CD8-positive, alpha-beta memory T cell (primary cell): ENCODE results near the gene OR52H1. TPM values are rescaled to one million over a fixed set of nuclear protein-coding genes. Genes with fewer than 3 reads are reported as not detected.
A peak's percentile ranks its signal among the peaks of the same experiment; 100 is the strongest.

Experiments used
- CTCF ChIA-PET: fragments of 350-600 bp; sonication (Branson Sonifier 250); formaldehyde crosslinking; loops from one replicate; lab custom pipeline; 2021; ENCODE audit warnings: antibody characterized with exemption; lab: Charles Lee
- POLR2A ChIA-PET: fragments of 350-600 bp; sonication (Branson Sonifier 250); formaldehyde crosslinking; loops from one replicate; lab custom pipeline; 2021; ENCODE audit warnings: antibody characterized with exemption; lab: Charles Lee
- DNase-seq, 5 donors: peaks; one replicate each; pipeline versions ENCODE4 v3.0.0 to v3.0.0-alpha.2; 2020 to 2022; ENCODE audit warnings: mixed read lengths in 1 of 5
- H3K27ac ChIP-seq: one replicate; pipeline ENCODE4 v1.7.0; 2013; ENCODE audit warnings: low read depth, mild to moderate bottlenecking, low read length, moderate library complexity
- H3K27me3 ChIP-seq: 2 replicates; pipeline ENCODE4 v1.7.0; 2013; ENCODE audit warnings: low read length, mild to moderate bottlenecking; ENCODE audit not compliant: insufficient read depth, poor library complexity, severe bottlenecking
- H3K36me3 ChIP-seq: 2 replicates; pipeline ENCODE4 v1.7.0; 2013; ENCODE audit warnings: mild to moderate bottlenecking, low read length, moderate library complexity; ENCODE audit not compliant: insufficient read depth
- H3K4me1 ChIP-seq: 2 replicates; pipeline ENCODE4 v1.7.0; 2013; ENCODE audit warnings: mild to moderate bottlenecking, low read length, moderate library complexity; ENCODE audit not compliant: insufficient read depth
- H3K4me3 ChIP-seq: 2 replicates; pipeline ENCODE4 v1.7.0; 2013; ENCODE audit warnings: mild to moderate bottlenecking, low read length
- H3K9me3 ChIP-seq: 2 replicates; pipeline ENCODE4 v1.7.0; 2013; ENCODE audit warnings: mild to moderate bottlenecking, low read length
- H3K27ac Mint-ChIP-seq, 8 donors: one replicate each; pipeline ENCODE4 v1.8.0; 2020 to 2021; ENCODE audit warnings: mixed read lengths in 8 of 8, mild to moderate bottlenecking in 6 of 8, inconsistent platforms in 3 of 8, moderate library complexity in 3 of 8
- H3K27me3 Mint-ChIP-seq, 2 donors: one replicate each; pipeline ENCODE4 v1.8.0; 2020 to 2021; ENCODE audit warnings: mixed read lengths in 2 of 2, mild to moderate bottlenecking in 1 of 2, moderate library complexity in 1 of 2
- H3K36me3 Mint-ChIP-seq, 3 donors: one replicate each; pipeline ENCODE4 v1.8.0; 2020 to 2021; ENCODE audit warnings: mixed read lengths in 3 of 3, inconsistent platforms in 1 of 3, mild to moderate bottlenecking in 1 of 3
- H3K4me1 Mint-ChIP-seq, 3 donors: one replicate each; pipeline ENCODE4 v1.8.0; 2020 to 2021; ENCODE audit warnings: mixed read lengths in 3 of 3, inconsistent platforms in 1 of 3, mild to moderate bottlenecking in 1 of 3
- H3K4me3 Mint-ChIP-seq, 7 donors: one replicate each; pipeline ENCODE4 v1.8.0; 2020 to 2021; ENCODE audit warnings: mixed read lengths in 7 of 7, mild to moderate bottlenecking in 6 of 7, moderate library complexity in 4 of 7, inconsistent platforms in 2 of 7
- H3K9me3 Mint-ChIP-seq, 5 donors: one replicate each; pipeline ENCODE4 v1.8.0; 2020 to 2022; ENCODE audit warnings: mixed read lengths in 5 of 5, mild to moderate bottlenecking in 3 of 5, moderate library complexity in 2 of 5, inconsistent platforms in 1 of 5
- polyA plus RNA-seq: library from polyadenylated mRNA; unstranded; fragments of 300-500 nt; fragmentation: Illumina TruSeq; gene quantifications from one replicate; pipeline ENCODE4 v1.2.3, GENCODE V29; 2021
- total RNA-seq, 2 experiments: library from RNA; stranded (reverse); gene quantifications; one replicate each; pipeline ENCODE4 v1.2.3, GENCODE V29; 2021

OR52H1 gene
- total and polyA plus RNA-seq, 3 experiments from 2014 or later, result not detected

- Mint-ChIP-seq H3K9me3 (no peaks in the 10 kb centered on the region), H3K36me3 (no peaks in the 10 kb centered on the region), H3K4me3 (no peak overlapping the region), H3K27ac (peak overlapping the region in 1 of 8 donors; percentile 74), H3K4me1 (no peaks in the 10 kb centered on the region), H3K27me3 (peaks cover 6 to 13% of the 10 kb centered on the region in 2 donors)
- H3K9me3 ChIP-seq, result no peaks in the 10 kb centered on the region
- no peak overlapping the region for H3K27ac ChIP-seq
- H3K36me3 ChIP-seq, result no peaks in the 10 kb centered on the region
- no peaks in the 10 kb centered on the region for H3K4me1 ChIP-seq
- no peaks in the 10 kb centered on the region for H3K27me3 ChIP-seq
- ChIA-PET POLR2A (no interaction called here), CTCF (no interaction called here)
- no peak for DNase-seq
- H3K4me3 ChIP-seq, result no peak overlapping the region
These were observed 19.8 kb downstream of the OR52H1 start for GRCh38 chr11:5528495-5528894.

- Histone ChIP-seq H3K27me3 (no peaks in the 10 kb centered on the region), H3K4me3 (no peak overlapping the region), H3K9me3 (no peaks in the 10 kb centered on the region), H3K36me3 (no peaks in the 10 kb centered on the region), H3K4me1 (no peaks in the 10 kb centered on the region), H3K27ac (no peak overlapping the region)
- Mint-ChIP-seq H3K9me3 (no peaks in the 10 kb centered on the region), H3K27ac (no peak overlapping the region), H3K27me3 (peaks cover 6 to 13% of the 10 kb centered on the region in 2 donors), H3K4me1 (no peaks in the 10 kb centered on the region), H3K36me3 (no peaks in the 10 kb centered on the region), H3K4me3 (no peak overlapping the region)
- CTCF ChIA-PET, result no interaction called here
- no peak for DNase-seq
- POLR2A ChIA-PET, result no interaction called here
These were observed 20.6 kb downstream of the OR52H1 start for GRCh38 chr11:5527716-5528115.

- no peak overlapping the region for H3K4me3 ChIP-seq
- H3K4me1 Mint-ChIP-seq, result no peaks in the 10 kb centered on the region
- H3K4me3 Mint-ChIP-seq, result no peak overlapping the region
- H3K27ac ChIP-seq, result no peak overlapping the region
- H3K36me3 ChIP-seq, result no peaks in the 10 kb centered on the region
- H3K27me3 Mint-ChIP-seq, result peaks cover 4 to 9% of the 10 kb centered on the region in 2 donors
- DNase-seq, result no peak
- no peak overlapping the region for H3K27ac Mint-ChIP-seq
- ChIA-PET CTCF (no interaction called here), POLR2A (no interaction called here)
- no peaks in the 10 kb centered on the region for H3K9me3 ChIP-seq
- H3K27me3 ChIP-seq, result no peaks in the 10 kb centered on the region
- H3K4me1 ChIP-seq, result no peaks in the 10 kb centered on the region
- peaks cover 0 to 2% (median 0%) of the 10 kb centered on the region in 3 donors for H3K36me3 Mint-ChIP-seq
- no peaks in the 10 kb centered on the region for H3K9me3 Mint-ChIP-seq
These were observed 23.6 kb downstream of the OR52H1 start for GRCh38 chr11:5524756-5525155.

- Mint-ChIP-seq H3K4me1 (no peaks in the 10 kb centered on the region), H3K4me3 (no peak overlapping the region), H3K27ac (no peak overlapping the region), H3K27me3 (peaks cover 3 to 4% of the 10 kb centered on the region in 2 donors), H3K36me3 (peaks cover 0 to 2% (median 0%) of the 10 kb centered on the region in 3 donors), H3K9me3 (no peaks in the 10 kb centered on the region)
- no peaks in the 10 kb centered on the region for H3K36me3 ChIP-seq
- H3K9me3 ChIP-seq, result no peaks in the 10 kb centered on the region
- H3K4me3 ChIP-seq, result no peak overlapping the region
- DNase-seq, result no peak
- H3K4me1 ChIP-seq, result no peaks in the 10 kb centered on the region
- ChIA-PET POLR2A (no interaction called here), CTCF (no interaction called here)
- H3K27ac ChIP-seq, result no peak overlapping the region
- no peaks in the 10 kb centered on the region for H3K27me3 ChIP-seq
These were observed 26.0 kb downstream of the OR52H1 start for GRCh38 chr11:5522308-5522707.

GRCh38 chr11:5521540-5521939 is 26.8 kb downstream of the OR52H1 start:
- CTCF ChIA-PET, result no interaction called here
- Histone ChIP-seq H3K27me3 (no peaks in the 10 kb centered on the region), H3K4me1 (no peaks in the 10 kb centered on the region), H3K9me3 (no peaks in the 10 kb centered on the region), H3K4me3 (no peak overlapping the region), H3K27ac (no peak overlapping the region), H3K36me3 (no peaks in the 10 kb centered on the region)
- Mint-ChIP-seq H3K36me3 (peaks cover 0 to 2% (median 0%) of the 10 kb centered on the region in 3 donors), H3K27ac (no peak overlapping the region), H3K27me3 (peaks cover 0 to 4% of the 10 kb centered on the region in 2 donors), H3K4me3 (no peak overlapping the region), H3K4me1 (no peaks in the 10 kb centered on the region), H3K9me3 (no peaks in the 10 kb centered on the region)
- no peak for DNase-seq
- POLR2A ChIA-PET, result no interaction called here

- Histone ChIP-seq H3K36me3 (no peaks in the 10 kb centered on the region), H3K27me3 (no peaks in the 10 kb centered on the region), H3K4me1 (no peaks in the 10 kb centered on the region), H3K4me3 (no peak within 1 kb of the TSS), H3K27ac (no peak within 1 kb of the TSS), H3K9me3 (no peaks in the 10 kb centered on the region)
- H3K9me3 Mint-ChIP-seq, result no peaks in the 10 kb centered on the region
- no peak within 1 kb of the TSS for H3K27ac Mint-ChIP-seq
- H3K36me3 Mint-ChIP-seq, result peaks cover 0 to under 1% (median 0%) of the 10 kb centered on the region in 3 donors
- H3K27me3 Mint-ChIP-seq, result no peaks in the 10 kb centered on the region
- H3K4me1 Mint-ChIP-seq, result no peaks in the 10 kb centered on the region
- no peak within 1 kb of the TSS for H3K4me3 Mint-ChIP-seq
- no peak for DNase-seq
- POLR2A ChIA-PET, result no interaction called here
- CTCF ChIA-PET, result no interaction called here
These were observed 31.7 kb downstream of the OR52H1 start, which contains the start of gene UBQLNL for GRCh38 chr11:5516599-5516998. Gene UBQLNL (minus strand): TSS chr11:5516699. CDS start chr11:5516441, 258 bp downstream.

GRCh38 chr11:5514841-5515240 is 33.5 kb downstream of the OR52H1 start:
- no peaks in the 10 kb centered on the region for H3K36me3 ChIP-seq
- H3K36me3 Mint-ChIP-seq, result no peaks in the 10 kb centered on the region
- CTCF ChIA-PET, result no interaction called here
- H3K4me3 ChIP-seq, result no peak overlapping the region
- POLR2A ChIA-PET, result no interaction called here
- no peak for DNase-seq
- no peaks in the 10 kb centered on the region for H3K9me3 Mint-ChIP-seq
- H3K4me3 Mint-ChIP-seq, result no peak overlapping the region
- no peaks in the 10 kb centered on the region for H3K4me1 Mint-ChIP-seq
- no peaks in the 10 kb centered on the region for H3K27me3 Mint-ChIP-seq
- no peaks in the 10 kb centered on the region for H3K27me3 ChIP-seq
- H3K4me1 ChIP-seq, result no peaks in the 10 kb centered on the region
- H3K27ac Mint-ChIP-seq, result no peak overlapping the region
- H3K9me3 ChIP-seq, result no peaks in the 10 kb centered on the region
- no peak overlapping the region for H3K27ac ChIP-seq

- Histone ChIP-seq H3K27me3 (no peaks in the 10 kb centered on the region), H3K27ac (no peak within 1 kb of the TSS), H3K4me1 (no peaks in the 10 kb centered on the region), H3K9me3 (no peaks in the 10 kb centered on the region), H3K4me3 (no peak within 1 kb of the TSS), H3K36me3 (no peaks in the 10 kb centered on the region)
- peak within 1 kb of the TSS in 1 of 8 donors; percentile 12 for H3K27ac Mint-ChIP-seq
- no peak within 1 kb of the TSS for H3K4me3 Mint-ChIP-seq
- CTCF ChIA-PET, result interaction anchor here (1.4 kb wide), 1 partner anchor 17 kb away, joined by 3 read pairs; no protein-coding TSS in a partner anchor
- H3K27me3 Mint-ChIP-seq, result peaks cover 3 to 11% of the 10 kb centered on the region in 2 donors
- no peak for DNase-seq
- no peaks in the 10 kb centered on the region for H3K36me3 Mint-ChIP-seq
- POLR2A ChIA-PET, result no interaction called here
- no peaks in the 10 kb centered on the region for H3K9me3 Mint-ChIP-seq
- H3K4me1 Mint-ChIP-seq, result no peaks in the 10 kb centered on the region
These were observed 38.5 kb downstream of the OR52H1 start, which contains the start of gene UBQLN3 for GRCh38 chr11:5509803-5510202. Gene UBQLN3 (minus strand): TSS chr11:5509957. CDS start chr11:5509558, 399 bp downstream.
